ENCODE data around the gene NCOA1.
"Not testable (repeated sequence)": the region's sequence is repeated elsewhere in the genome, so short reads cannot be mapped to it uniquely, and the experiment has no call there.

The NCOA1 gene

GRCh38 chr2:24632172-24632571 is 141.1 kb downstream of the NCOA1 start:
- DNase-seq (ENCODE audit: low read depth), result no peak

DNA sequence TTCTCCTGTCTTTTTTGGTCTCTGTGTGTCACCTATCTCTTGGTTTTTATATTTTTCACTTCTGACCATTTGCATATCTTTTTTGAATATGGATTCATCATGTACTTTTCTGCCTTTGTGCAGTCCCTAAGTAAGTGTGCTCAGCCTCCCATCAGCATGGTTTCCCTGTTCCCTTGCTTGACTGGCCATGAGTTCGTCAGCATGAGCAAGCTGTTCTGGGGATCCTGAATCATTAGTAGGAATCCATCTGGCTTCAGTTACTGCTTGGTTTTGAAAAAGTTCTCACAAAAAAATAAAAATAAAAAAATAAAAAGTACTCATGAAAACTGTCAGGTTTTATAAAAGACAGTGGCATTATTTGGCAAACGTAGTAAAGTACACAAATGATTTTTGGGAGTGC is 144.1 kb downstream of the NCOA1 start:
- DNase-seq (ENCODE audit: low read depth), result no peak

GRCh38 chr2:24638568-24638967 is 147.5 kb downstream of the NCOA1 start:
- no peak for DNase-seq (ENCODE audit: low read depth)

DNA sequence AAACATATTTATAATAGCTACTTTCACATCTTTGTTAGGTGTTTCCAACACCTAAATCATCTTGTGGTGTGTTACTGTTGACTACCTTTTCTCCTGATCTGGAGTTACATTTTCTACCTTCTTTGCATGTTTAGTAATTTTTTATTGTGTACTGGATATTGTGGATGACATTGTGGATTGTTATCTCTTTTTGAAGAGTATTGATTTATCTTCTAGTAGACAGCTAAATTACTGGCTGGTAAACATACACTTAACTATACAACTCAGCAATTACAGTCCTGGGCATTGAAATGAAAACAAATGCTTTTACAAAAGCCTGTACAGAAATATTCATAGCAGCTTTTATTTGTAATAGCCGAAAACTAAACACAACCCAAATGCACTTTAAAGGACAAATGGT is 151.3 kb downstream of the NCOA1 start:
- DNase-seq (ENCODE audit: low read depth), result no peak

- no peak for DNase-seq (ENCODE audit: low read depth)
These were observed 152.0 kb downstream of the NCOA1 start for GRCh38 chr2:24643051-24643450.

DNA sequence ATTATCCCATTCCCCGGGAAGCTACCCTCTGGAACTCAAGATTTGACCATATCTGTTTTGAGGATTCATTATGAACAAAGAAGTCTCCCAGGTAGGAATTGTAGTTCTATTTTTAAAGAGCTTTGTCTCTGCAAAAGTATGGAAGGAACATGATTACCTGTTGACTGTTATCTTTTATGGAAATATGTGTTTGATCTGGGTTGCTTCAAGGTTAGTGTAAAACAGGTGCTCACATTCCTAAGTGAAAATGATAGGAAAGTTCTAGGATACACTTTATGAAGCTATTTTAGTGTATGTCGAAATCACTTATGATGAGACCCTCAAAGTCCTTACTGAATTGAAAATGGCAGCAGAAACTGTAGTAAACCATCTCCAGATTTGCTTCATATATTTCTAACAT is 153.0 kb downstream of the NCOA1 start:
- DNase-seq (ENCODE audit: low read depth), result no peak

DNA sequence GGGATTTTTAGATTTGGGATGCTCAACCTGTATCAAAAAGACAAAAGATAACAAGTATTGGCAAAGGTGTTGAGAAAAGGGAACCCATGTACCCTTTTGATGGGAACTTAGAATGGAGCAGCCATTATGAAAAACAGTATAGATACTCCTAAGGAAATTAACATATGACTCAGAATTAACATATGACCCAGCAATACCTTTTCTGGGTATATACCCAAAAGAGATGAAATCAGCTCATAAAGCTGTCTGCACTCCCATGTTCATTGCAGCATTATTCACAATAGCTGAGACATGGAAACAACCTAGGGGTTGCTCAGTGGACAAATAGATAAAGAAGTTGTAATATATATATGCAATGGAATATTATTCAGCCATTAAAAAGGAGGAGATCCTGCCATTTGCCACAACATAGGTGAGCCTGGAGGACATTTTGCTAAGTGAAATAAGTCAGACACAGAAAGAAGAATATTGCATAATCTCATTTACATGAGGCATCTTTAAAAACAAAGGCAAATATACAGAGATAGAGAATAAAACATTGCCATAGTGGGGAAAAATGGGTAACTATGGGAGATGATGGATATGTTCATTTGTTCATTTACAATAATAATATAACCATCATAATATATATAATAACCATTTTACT is 160.1 kb downstream of the NCOA1 start:
- DNase-seq (ENCODE audit: low read depth), result no peak

GRCh38 chr2:24651643-24652003 is 160.6 kb downstream of the NCOA1 start:
- DNase-seq (ENCODE audit: low read depth), result no peak

DNA sequence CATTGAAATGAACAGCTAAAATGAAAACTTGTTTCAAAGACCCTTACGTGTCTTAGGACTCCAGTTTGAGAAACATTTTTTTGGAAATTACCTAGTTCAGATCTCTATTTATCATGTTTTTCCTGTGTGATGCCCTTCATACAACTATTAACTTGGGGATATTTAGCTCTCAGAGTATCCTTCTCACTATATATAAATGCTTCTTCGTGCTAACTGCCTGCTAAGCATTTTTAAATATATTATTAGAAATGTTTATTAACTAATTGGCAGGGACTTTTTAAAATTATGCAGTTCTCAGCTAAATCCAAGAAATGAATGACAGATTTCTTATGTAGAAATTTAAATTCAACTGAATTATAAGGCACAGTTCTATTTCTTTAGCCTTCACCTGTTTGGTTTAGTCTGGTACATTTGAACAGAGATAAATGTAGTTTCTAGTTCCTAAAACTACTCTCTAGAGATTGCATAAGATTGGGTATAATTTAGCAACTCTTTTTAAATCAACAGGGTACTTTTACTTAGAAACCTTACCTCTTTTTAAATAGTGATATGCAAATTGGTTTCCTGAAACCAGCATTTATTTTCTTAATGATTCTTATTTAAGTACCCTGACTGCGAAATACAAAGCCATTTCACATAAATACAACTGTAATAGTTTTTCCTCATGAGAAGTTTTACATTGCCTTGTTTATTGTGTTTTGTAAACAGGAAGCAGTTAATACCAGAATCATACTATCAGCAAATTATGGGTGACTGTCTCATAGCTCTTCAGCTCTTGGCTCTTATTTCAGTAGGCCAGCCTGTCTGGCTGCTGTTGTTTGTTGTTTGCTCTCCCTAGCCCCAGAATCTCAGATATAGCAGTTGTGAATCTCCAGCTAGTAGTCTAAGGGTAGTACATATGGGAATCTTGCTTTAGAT is 161.5 kb downstream of the NCOA1 start:
- DNase-seq (ENCODE audit: low read depth), result no peak

- no peak for DNase-seq (ENCODE audit: low read depth)
These were observed 166.8 kb downstream of the NCOA1 start for GRCh38 chr2:24657818-24658217.

DNA sequence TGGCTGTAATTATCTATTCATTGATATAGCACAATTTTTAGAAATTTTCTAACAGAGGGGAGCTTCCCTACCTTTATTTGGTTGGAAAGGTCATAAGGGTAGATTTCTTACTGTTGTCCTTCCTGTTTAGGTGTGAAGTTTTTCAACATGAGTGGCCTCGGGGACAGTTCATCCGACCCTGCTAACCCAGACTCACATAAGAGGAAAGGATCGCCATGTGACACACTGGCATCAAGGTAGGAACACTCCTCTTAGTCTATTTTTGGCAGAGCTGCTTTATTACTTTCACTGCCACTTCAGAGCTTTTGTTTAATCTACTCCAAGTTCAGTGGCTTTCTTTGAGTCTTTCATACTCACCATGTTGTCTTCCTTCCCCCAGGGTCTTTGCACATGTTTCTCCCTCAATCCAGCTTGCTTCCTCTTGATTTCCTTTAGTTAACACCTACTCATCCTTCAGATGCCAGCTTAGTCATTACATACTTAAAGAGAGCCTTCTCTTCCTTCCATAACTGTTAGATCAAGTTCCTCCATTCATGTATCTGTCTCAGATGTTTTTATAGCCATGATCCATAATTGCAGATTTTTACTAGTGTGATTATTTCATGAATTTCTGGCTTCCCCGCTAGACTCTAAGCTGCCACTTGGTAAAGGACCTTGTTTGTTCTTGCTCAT is 167.6 kb downstream of the NCOA1 start:
- DNase-seq (ENCODE audit: low read depth), result no peak

- no peak for DNase-seq (ENCODE audit: low read depth)
These were observed 168.8 kb downstream of the NCOA1 start for GRCh38 chr2:24659862-24660261.

DNA sequence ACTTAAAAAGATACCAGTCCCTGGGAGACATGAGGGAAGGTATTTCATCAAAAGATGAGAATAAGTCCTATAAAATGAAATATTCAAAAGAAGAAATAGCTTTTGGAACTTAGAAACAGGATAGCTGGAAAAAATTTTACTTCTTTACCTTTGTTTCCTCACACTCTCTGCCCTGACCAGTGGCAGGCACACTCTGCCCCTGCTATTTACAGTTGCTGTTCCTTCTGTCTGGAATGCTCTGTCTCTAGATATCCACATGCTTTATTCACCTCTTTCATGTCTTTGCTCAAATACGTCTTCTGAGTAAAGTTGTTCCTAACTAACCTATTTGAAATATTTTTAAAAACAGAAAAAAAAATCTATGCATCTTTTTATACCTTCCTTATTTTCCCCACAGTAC is 176.5 kb downstream of the NCOA1 start:
- no peak for DNase-seq (ENCODE audit: low read depth)

- no peak for DNase-seq (ENCODE audit: low read depth)
These were observed 180.2 kb downstream of the NCOA1 start for GRCh38 chr2:24671230-24671629.

DNA sequence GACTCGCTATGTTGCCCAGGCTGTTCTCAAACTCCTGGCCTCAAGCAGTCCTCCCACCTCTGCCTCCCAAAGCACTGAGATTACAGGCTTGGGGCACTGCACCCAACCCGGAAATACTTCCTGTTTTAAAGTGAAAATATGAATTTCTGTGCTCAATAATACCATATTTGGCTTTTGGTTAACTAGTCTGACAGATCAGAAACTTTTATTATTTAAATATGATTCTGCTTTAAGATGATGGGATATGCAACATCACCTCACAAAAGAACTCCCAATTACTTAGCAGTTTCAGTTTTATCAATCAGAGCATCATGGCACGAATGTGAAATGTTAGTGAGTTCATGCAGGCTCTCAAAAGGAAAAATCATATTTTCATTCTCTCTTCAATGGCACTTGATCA is 181.5 kb downstream of the NCOA1 start:
- no peak for DNase-seq (ENCODE audit: low read depth)

DNA sequence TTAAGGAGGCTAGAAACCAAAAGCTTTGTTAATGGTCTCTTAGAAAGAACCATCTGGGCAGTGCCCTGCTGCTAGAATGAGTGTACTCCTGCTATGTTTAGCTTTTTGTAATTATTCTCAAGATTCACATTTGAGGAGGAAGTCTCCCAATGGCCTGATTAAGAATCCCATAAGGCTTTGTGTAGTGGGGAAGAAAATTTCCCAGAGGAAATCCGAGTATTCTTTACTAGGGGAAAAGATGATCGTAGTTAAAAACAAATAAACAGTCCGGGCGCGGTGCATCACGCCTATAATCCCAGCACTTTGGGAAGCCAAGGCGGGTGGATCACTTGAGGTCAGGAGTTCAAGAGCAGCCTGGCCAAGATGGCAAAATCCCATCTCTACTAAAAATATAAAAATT is 184.3 kb downstream of the NCOA1 start:
- no peak for DNase-seq (ENCODE audit: low read depth)

GRCh38 chr2:24676493-24676892 is 185.4 kb downstream of the NCOA1 start:
- no peak for DNase-seq (ENCODE audit: low read depth)

- not testable (repeated sequence) for DNase-seq (ENCODE audit: low read depth)
These were observed 187.0 kb downstream of the NCOA1 start for GRCh38 chr2:24678066-24678465.

DNA sequence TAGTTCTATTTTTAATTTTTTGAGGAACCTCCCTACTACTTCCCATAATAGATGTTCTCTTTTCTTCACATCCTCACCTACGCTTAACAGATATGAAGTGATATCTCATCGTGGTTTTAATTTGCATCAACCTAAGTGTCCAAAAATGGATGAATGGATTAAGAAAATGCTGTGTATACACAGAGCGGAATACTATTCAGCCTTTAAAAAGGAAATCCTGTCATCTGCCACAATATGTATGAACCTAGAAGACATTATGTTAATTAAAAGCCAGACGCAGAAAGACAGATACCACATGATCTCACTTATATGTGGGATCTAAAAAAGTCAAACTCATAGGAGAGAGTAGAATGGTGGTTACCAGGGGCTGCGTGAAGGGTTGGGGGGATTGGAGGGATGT is 189.1 kb downstream of the NCOA1 start:
- DNase-seq (ENCODE audit: low read depth), result no peak

DNA sequence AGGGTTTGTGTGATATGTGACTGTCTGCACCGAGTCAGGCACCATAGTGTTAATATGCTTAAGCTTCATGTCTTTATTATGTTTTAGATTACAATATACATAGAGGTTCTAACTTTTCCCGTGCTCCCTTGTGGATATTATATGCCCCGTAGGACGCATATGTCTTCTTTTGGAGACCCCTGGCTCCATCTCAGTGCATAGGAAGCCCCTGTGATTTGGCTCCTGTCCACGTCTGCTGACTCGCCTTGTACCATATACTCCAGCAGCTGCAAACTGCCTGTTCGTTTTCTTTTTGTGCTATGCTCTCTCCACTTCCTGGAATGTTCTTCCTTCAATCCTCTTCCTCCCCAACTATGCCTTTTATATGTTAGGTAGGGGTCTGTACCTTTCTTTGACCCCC is 191.2 kb downstream of the NCOA1 start:
- DNase-seq (ENCODE audit: low read depth), result no peak

GRCh38 chr2:24683408-24683807 is 192.4 kb downstream of the NCOA1 start:
- no peak for DNase-seq (ENCODE audit: low read depth)

- no peak for DNase-seq (ENCODE audit: low read depth)
These were observed 199.5 kb downstream of the NCOA1 start for GRCh38 chr2:24690524-24690923.

DNA sequence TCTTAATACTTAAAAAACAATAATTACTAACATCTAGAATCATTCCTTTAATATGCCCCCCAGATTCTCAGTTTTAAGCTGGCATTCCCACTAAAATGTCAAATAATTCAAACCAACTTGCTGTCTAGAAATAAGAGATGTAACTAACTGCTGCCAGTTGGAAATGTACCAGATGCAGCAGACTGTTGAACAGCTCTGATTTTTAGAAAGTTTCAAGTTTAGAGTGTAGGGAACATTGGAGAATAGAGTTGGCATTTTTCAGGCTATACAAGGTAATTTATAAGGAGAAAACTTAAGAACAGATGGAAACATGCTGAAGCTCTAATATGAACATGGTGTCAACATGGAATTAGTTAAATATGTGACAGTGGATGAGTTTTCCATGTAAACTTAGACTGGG is 200.8 kb downstream of the NCOA1 start:
- no peak for DNase-seq (ENCODE audit: low read depth)
